AG09319 (cell line): ENCODE data around the gene CMTM8.

ENCODE experiments used
- DNase-seq: peaks from one replicate; pipeline ENCODE4 v3.0.0-alpha.2; 2010; ENCODE audit warnings: low read depth; ENCODE audit errors: extremely low read depth
- CTCF ChIP-seq: IDR thresholded peaks from 2 replicates; pipeline ENCODE4 v1.5.1; 2011; ENCODE audit warnings: low read depth, mild to moderate bottlenecking, inconsistent platforms, low read length, moderate library complexity

The CMTM8 gene

GRCh38 chr3:32349184-32349583, 110.7 kb downstream of the CMTM8 start:
- TF ChIP-seq CTCF: no peak

GRCh38 chr3:32352563-32352962, 114.1 kb downstream of the CMTM8 start:
- no peak for DNase-seq
- TF ChIP-seq CTCF: no peak

More at GRCh38 chr3:32349184-32349583, 110.7 kb downstream of the CMTM8 start:
- no peak for DNase-seq

GRCh38 chr3:32353351-32353750, 114.9 kb downstream of the CMTM8 start:
- DNase-seq: no peak
- no peak for TF ChIP-seq CTCF

GRCh38 chr3:32354362-32354778, 115.9 kb downstream of the CMTM8 start:
- TF ChIP-seq CTCF: no peak
- no peak for DNase-seq

GRCh38 chr3:32355751-32356291, 117.3 kb downstream of the CMTM8 start:
- DNase-seq: no peak
- no peak for TF ChIP-seq CTCF

- no peak for DNase-seq
Measured at GRCh38 chr3:32359766-32360492, 121.4 kb downstream of the CMTM8 start.

More at GRCh38 chr3:32359766-32360492, 121.4 kb downstream of the CMTM8 start:
- no peak for TF ChIP-seq CTCF
